GM08714 (cell line): Measurements from ENCODE around the gene RET.

Source experiments
- H3K4me3 ChIP-seq: fragments of 200-500 bp; sonication (Bioruptor generic); 2 replicates; pipeline ENCODE4 v1.5.1; 2014; ENCODE audit warnings: mild to moderate bottlenecking, low read length, inconsistent platforms
- ZNF274 ChIP-seq: IDR thresholded peaks from 2 replicates; pipeline ENCODE4 v1.6.1; 2012; ENCODE audit warnings: mild to moderate bottlenecking, low read depth, low read length

The RET gene

DNA sequence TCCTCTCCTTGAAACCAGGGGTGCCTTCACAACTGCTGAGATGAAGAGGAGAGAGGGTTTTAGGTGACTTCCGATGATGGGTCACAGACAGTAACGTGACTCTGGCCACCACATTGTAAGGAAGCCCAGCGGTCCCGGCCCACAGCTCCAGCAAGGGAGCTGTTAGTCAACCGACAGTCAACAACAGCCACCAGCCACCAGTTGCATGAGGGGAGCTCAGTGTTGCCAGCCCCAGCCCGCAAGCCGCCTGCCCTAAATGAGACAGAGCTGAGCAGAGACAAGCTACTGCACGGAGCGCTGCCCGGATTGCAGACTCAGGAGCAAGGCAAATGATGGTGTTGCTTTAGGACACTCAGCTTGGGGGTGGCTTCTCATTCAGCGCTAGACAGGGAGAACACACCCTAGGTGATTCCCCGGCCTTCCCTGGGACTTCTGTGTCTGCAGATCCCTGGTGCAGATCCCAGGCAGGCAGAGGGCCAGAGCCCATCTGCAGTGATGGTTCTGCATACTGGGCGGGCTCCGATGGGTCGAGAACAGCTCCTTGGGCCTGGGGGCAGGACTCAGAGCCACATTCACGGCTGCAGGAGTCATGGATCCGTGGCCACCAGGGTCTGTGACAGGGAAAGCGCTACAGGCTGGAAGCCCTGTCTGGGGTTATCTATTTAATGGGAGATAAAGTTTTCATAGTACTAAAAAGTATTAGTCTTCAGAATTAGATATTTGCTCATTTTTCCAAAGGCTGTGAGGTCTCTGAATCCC, 14.3 kb upstream of the RET start:
- TF ChIP-seq ZNF274 = no peak

GRCh38 chr10:43064331-43065075, 12.4 kb upstream of the RET start:
- no peak for TF ChIP-seq ZNF274
- H3K4me3 ChIP-seq = no peak overlapping the region

More for the DNA sequence above, 14.3 kb upstream of the RET start:
- no peak overlapping the region for H3K4me3 ChIP-seq

- TF ChIP-seq ZNF274 = no peak
- H3K4me3 ChIP-seq = no peak overlapping the region
These were observed 11.6 kb upstream of the RET start for GRCh38 chr10:43065234-43065633.

DNA sequence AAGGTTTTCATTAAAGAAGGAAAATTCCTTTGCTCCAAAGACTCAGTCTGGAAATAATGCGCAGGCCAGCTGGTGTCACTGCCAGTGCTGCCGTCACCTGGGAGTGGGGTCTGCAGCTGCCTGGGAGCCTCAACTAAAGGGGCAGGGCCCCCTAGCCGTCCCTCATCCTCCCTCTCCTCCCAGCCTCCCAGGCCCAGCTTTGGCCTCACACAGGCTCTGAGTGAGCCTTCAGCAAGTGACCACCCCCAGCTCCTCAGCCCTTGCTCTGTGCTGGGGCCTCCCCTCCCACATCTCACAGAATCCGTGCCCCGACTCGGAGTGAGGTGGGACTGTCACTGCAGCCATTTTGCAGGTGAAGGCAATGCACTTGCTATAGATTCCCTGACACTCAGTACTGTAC, 11.1 kb upstream of the RET start:
- no peak overlapping the region for H3K4me3 ChIP-seq
- no peak for TF ChIP-seq ZNF274

DNA sequence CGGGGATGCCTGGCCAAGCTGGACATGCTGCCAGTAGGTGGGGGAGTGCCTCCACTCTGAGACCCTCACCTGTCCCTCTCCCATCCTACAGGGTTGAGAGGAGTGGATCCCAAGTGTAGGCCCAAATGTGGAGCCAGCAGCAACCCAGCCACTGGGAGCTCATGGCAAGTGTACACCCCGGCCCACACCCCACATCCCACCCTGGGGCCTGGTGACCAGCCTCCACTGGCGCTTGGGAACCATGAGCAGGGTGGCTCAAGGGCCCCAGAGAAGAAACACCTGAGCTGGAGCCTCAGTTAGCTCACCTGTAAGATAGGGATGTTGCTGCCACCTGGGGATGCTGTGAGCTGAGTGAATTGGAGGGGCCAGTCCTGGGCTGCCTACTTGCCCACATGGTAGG, 10.4 kb upstream of the RET start:
- TF ChIP-seq ZNF274 = no peak

DNA sequence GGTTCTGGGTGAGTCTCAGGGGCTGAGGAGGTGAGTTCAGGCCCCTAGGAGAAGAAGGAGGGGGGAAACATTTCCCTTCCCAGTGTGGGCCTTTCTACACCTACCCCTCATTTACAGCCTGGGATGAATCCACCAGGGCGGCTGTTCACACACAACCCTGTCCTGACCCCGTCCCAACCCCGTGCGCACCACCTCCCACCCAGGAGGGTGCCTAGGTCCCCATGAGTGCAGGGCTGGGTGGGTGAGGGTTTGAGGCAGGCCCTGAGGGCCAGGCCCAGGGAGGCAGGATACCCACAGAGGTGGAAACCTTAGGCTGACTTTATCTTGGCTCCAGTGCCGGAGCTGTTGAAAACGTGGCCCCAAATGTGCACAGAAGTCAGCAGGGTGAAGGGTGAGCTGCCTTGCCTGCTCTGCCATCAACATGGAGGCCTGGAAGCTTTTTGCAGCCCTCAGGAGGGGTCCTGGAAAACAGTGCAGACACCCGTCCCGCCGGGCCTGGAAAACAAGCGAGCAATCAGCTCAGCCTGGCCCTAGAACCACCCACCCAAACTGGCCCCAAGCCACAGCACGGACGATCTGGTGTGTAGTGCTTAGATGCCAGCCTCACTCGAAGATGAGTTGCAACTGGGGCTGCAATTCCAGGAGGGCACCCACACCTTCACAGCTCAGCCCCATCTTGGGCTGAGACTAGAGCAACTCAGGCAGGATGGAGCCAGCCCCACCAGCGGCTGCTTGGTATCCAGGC, 9.3 kb upstream of the RET start:
- TF ChIP-seq ZNF274 = no peak
- H3K4me3 ChIP-seq = no peak overlapping the region

More for the DNA sequence above, 10.4 kb upstream of the RET start:
- H3K4me3 ChIP-seq = no peak overlapping the region

- H3K4me3 ChIP-seq = no peak overlapping the region
- no peak for TF ChIP-seq ZNF274
These were observed 8.8 kb upstream of the RET start for GRCh38 chr10:43068136-43068395.

- H3K4me3 ChIP-seq = no peak overlapping the region
- no peak for TF ChIP-seq ZNF274
These were observed 8.2 kb upstream of the RET start for GRCh38 chr10:43068471-43069210.

GRCh38 chr10:43069211-43069515, 7.7 kb upstream of the RET start:
- TF ChIP-seq ZNF274 = no peak
- H3K4me3 ChIP-seq = no peak overlapping the region

DNA sequence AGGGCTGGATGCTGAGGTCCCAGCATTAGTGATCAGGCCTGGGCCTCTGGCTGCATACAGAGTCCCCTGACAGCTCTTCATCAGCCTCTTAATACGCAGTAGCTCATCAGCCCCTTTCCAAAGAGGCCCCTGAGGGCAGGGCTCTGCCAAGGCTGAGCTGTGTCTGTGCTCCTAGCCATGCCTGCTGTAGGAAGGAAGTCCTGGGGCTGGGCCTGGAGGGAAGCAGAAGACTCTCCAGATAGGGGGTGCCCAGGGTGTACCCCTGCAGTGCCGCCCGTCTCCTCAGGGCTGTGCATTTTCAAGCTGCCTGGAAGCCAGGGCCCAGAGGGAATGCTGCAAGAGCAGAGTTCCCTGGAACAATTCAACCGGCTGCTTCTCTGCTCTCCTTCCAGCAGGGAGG, 7.3 kb upstream of the RET start:
- no peak for TF ChIP-seq ZNF274
- H3K4me3 ChIP-seq = no peak overlapping the region

DNA sequence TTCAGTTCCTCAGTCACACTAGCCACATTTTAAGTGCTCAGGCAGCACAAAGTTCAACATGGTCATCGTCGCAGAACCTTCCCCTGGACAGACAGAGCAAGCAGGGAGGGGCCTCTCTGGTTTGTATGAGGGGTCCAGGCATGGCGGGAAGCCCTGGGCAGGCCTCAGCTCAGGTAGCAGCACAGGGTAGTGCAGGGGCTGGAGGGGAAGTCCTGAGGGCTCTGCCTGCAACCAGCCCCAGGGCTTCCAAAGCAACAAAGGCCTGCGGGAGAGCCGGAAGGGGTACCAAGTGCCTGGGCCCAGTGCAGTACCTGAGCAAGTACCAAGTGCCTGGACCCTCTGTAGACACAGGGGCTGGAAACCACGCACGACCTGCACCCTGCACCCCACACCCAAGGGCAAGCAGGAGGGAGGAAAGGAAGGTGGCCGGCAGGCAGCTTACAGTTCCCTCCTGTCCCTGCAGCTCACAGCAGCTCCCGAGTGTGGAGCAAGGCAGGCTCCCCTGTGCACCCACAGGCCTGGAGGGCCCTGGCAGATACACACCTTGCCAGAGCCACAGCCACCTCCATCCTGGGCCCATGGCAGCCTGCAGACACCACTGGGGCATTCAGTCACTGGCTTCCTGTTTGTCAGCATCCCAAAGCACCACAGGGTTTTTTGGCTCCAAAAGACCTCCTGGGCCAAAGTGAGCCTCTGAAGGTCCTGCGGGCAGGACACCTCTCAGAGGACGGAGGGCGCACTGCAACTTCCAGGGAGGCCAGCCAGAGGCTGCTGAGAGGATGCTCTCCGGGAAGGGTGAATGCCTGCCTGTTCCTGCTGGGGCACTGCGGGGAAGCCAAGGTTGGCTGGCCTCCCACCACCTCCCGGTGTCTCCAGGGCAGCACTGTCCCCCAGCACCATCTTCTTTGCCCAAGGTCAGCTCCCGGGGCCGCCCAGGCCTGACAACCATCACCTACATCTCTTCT, 6.5 kb upstream of the RET start:
- no peak overlapping the region for H3K4me3 ChIP-seq
- TF ChIP-seq ZNF274 = no peak

DNA sequence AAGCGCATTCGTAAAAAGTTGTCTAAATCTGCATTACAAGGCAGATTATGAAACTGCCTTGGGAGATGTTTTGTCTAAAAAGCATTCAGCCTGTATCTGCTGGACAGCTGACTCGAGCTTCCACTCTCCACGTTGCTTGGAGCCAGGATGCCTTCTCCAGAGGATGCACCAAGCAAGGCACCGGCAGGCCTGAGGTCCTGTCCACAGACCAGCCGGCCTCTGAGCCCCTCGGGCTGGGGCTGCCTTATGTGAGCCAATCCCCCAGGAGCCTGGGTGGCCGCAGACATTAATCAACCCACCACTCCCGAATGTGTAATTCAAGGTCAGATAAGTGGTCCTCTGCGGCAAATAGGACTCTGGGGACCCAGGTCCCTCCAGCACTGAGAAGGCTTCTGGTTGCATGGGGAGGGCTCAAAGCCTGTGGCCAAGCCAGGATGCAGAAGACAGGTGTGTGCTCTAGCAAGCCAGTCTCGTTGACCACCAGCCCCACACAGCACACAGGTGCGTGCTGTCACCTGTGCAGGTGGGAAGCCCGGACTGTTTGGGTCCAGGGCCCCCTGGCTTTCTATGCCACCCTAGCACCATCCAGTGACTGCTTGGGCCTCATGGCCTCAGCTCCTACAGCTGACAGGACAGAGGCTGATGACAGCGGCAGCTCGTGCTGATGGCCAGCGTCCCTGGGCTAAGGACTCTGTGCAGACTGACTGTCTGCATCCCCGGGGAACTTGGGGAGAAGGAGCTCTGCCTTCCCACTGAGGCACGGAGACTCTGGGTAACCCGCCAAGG, 4.8 kb upstream of the RET start:
- no peak overlapping the region for H3K4me3 ChIP-seq
- no peak for TF ChIP-seq ZNF274

- TF ChIP-seq ZNF274 = no peak
- no peak overlapping the region for H3K4me3 ChIP-seq
These were observed 3.7 kb upstream of the RET start for GRCh38 chr10:43073191-43073590.
